GM21423 (cell line): ENCODE data around the gene GSG1L2.
"Not testable (repeated sequence)": the region's sequence is repeated elsewhere in the genome, so short reads cannot be mapped to it uniquely, and the experiment has no call there.

Experiments used
- ATAC-seq: cut with Tn5 transposase; IDR thresholded peaks from one replicate; pipeline ENCODE4 v1.9.1; 2021; ENCODE audit warnings: mild to moderate bottlenecking, moderate library complexity; ENCODE audit not compliant: unreplicated experiment

The GSG1L2 gene

DNA sequence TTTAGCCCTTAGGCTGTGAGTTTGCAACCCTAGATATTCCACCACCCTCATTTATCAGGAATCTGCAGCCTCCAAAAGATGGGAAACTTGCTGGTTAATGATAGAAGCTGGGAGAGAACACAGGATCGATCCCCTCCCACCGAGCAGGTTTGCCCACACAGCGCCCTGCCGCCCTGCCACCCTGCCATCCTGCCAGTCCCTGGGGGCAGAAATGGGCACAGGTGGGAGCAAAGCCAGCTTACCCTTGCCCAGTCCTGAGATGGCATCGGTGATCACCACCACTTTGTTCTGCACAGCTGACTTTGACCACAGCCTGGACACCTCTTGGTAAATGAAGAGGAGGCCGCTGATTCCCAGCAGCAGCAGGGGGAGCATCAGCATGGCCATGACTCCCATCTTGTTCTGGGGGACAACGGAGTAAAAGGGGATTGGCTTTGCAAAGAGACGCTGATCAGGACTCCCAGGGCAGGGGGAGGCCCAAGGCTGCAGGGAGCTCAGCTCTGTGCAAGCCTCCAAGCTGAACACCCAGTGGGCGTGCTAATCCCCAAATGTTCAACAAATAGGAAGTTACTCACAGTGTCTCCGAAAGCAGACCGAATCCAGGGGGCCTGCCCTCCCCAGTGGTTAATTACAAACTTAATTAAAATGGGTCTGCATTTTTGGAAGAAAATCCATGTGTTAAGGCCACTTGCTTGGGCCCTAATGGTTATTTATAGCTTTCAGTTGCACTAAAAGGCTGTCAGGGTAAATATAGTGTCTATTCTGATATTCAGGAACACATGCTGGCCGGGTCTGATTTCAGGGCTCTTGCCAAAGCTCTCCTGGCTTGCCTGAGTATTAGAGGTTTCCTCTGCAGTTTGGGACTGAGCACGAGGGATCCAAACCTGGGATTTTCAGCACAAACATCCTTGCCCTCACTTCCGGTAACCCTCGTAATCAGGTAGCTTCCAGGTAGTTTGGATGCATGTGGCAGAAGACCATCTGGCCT lies 30.7 kb downstream of the GSG1L2 start, which contains the start of gene DHRS7C:
TSS of gene DHRS7C (minus strand) at position 704 of the 988 bp plus-strand sequence. CDS start at position 396, 308 bp downstream.
- no peak for ATAC-seq

- no peak for ATAC-seq
Measured at GRCh38 chr17:9790316-9790715, 31.6 kb downstream of the GSG1L2 start.

DNA sequence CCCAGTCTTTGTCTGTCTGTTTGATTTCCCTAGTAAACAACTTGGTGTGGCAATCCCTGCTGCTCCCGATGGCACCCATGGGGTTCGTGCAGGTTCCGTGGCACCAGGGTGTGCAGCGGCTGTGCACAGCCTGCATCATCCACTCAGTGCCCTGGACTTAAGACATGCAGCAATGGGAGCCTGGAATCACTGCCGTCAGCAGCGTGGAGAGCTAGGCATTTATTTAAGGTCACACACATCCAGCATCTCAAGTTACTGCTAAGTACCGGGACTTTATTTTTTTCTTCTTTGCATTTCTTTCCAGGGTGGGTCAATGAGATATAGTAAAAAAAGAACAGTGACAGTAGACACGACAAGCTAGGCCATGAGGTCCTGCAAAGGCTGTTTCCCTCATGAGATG lies 33.3 kb downstream of the GSG1L2 start:
- ATAC-seq = no peak

DNA sequence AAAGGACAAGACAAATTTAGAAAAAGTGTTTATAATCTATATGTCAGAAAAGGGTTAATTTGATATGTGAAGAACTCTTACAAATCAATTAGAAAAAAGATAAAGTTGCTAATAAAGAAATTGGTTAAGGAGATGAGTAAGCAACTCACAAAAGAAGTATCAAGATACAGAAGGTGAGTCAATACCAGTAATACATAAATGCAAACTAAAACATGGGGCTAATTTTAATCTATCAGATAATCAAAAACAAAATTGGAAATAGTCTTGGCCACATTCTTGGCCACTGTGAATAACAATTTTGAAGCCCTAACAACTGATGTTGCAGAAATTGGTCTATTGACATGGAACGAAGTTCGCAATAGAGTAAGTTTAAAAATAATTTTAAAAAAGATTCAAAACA lies 37.3 kb downstream of the GSG1L2 start:
- ATAC-seq = no peak

DNA sequence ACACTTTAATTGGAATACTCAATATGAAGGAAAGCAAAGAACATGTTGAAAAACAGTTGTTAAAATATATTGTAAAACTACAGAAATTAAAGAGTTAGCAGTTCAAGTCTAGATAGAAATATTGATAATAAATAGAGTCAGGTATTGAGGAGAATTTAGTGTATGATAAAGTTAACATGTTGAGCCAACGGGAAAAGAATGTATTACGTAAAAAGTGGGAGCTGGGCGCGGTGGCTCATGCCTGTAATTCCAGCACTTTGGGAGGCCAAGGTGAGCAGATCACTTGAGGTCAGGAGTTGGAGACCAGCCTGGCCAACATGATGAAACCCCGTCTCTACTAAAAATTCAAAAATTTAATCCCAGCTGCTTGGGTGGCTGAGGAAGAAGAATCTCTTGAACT lies 38.4 kb downstream of the GSG1L2 start:
- not testable (repeated sequence) for ATAC-seq

- no peak for ATAC-seq
Measured at GRCh38 chr17:9783050-9783449, 38.8 kb downstream of the GSG1L2 start.

- ATAC-seq = no peak
Measured at GRCh38 chr17:9780552-9780951, 41.3 kb downstream of the GSG1L2 start.

- no peak for ATAC-seq
Measured at GRCh38 chr17:9776911-9777310, 45.0 kb downstream of the GSG1L2 start.

DNA sequence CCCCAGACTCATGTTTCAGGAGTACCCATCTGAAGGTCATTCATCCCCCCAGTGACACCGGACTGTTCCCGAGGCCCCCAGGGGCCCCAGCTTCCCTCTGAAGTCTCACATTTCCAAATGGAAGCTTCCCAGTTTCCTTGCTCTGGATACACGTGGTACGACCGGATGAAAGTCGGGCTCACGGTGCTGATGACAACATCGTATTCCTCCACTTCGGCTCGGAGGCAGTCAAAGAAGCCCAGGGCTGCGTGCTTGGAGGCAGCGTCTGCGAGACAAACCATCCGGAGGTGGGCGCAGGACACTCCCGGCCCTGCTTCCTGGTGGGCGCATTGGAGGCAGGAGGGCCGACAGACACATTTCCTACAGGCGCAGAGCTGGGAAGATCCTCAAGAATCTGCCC lies 49.2 kb downstream of the GSG1L2 start:
- no peak for ATAC-seq

DNA sequence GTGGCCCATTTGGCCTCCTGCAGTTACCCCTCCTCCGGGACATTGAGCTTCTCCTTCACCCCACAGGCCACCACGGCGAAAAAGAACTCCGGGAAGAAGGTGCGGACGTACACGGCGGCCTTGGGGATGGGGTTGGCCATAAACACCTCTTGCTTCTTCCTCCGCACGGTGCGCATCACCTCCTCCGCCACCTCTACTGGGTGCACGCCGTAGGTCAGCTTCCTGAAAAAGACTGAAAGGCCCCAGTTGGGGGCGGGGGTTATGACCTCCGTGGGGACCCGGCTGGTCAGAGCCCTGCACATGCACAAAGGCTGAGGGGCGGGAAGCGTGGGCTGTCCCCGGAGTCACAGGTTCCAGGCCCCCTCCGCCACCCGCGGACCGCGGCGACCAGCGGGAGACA lies 50.4 kb downstream of the GSG1L2 start:
- ATAC-seq = no peak

DNA sequence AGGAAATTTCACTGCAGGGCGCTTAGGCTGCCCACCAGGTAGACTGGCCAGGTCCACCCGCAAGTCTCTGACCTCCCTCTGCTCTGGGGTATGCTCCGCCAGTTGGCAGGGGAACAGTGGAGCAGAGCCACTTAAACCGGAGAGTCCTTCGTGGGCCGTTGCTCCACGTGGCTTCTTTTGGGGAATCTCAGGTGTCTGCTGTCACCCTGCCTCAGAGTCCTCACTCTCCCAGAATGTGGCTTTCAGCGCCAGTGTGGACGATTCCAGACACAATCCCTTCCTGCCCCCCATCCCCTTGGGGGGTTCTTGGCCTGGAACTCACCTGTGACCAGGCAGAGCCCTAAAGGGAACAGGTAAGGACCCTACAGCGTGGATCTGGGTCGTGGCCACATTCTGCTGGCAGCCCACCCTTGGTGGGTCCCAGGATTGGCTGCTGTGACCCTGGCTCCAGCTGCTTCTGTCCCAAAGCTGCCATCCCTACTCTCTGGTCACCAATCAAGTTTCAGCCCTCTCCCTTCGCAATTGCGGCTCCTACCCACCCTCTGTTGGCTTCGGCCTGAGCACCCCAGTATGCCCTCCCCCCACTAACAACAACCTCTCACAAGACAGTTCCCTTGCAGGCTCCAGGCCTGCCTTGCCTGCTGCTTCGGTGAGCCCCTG lies 52.7 kb downstream of the GSG1L2 start:
- no peak for ATAC-seq

DNA sequence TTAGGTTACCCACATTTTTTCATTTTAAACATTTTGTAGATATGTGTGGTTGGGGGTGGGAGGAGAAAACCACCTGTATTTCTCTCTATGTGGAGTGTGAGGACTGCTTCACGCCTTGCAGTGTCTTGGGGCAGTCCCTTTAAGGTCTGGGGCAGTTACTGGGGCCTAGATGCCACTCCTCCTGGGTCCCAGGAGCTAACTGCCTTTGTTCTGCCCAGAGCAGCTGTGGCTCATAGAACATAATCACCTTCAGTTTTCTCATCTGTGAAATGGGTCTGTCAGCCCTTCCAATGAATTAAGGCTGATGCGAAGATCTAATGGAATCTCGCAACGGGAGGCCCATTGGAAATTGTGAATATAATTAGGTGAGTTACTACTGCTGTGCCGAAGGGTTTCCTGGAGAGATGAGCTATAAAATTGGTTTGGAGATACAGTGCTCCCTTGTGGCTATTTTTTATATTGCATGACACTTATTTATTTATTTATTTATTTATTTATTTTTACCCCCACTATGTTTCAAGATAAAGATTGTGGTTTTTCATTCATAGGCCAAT lies 53.4 kb downstream of the GSG1L2 start:
- no peak for ATAC-seq

DNA sequence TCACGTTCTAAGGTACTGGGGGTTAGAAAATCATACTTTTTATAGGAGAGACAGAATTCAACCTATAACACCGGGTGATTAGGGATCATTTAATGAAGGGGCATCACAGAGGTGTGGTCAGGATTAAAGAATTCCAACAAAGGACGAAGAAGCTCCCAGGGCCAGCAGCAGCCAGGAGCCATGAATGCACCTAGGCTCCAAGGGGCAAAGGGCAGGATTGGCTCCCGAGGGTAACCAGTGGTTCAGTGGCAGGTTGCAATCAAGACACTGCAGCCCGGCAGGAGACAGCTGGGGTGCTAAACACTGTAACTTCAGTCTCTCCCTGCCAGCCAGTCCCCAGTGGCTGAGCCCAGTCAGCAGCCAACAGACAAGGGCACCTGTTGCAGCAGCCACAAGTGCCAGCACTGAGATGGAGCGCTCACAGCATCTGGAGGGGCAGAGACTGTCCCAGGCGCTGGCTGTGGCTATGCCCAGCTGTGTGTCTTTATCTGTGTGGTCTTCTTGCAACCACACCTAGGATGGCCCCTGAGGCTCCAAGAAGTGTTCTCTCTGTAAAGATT lies 54.4 kb downstream of the GSG1L2 start:
- ATAC-seq = no peak

DNA sequence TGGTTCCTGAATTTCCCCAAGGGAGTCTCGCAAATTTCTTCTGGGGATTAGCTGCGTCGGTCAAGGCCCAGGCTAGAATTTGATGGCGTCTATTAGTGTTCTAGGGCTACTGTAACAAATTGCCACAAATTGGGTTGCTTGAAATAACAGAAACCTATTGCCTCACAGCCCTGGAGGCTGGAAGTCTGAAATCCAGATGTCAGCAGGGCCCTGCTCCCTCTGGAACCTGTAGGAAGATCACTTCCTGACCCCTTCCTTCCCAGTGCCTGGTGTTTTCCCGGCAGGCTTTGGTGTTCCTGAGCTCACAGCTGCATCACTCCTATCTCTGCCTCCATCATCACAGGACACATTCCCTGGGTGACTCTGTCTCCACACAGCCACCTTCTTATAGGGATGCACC lies 54.9 kb downstream of the GSG1L2 start:
- no peak for ATAC-seq

- ATAC-seq = no peak
Measured at GRCh38 chr17:9765322-9765721, 56.6 kb downstream of the GSG1L2 start.

- ATAC-seq = no peak
Measured at GRCh38 chr17:9763643-9764042, 58.2 kb downstream of the GSG1L2 start.

DNA sequence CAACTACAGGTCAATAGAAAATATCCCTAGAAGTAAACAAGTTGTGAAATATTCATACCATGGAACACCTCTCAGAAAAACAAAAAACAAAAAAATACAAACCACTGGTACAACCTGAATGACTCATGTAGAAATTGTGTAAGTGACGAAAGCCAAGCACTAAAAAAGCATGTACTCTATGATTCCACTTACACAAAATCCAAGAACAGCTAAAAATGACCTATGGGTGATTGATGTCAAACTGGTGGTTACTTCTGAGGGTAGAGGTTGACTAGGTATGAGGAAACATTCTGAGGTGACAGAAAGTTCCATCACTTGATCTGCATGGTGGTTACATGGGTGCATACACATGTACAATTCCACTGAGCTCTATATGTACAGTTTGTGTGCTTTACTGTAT lies 61.6 kb downstream of the GSG1L2 start:
- ATAC-seq = no peak

GRCh38 chr17:9755083-9755482 lies 66.8 kb downstream of the GSG1L2 start:
- ATAC-seq = no peak
